Measurements from ENCODE around the gene TLCD3B.

Gene TLCD3B

GRCh38 chr16:30004811-30005242, 26.2 kb downstream of the TLCD3B start:
- no peak for DNase-seq (ENCODE audit: low spot score)

- DNase-seq (ENCODE audit: low spot score), result no peak
Measured at GRCh38 chr16:30004424-30004776, 26.7 kb downstream of the TLCD3B start.

GRCh38 chr16:30003670-30004423, 27.2 kb downstream of the TLCD3B start:
- no peak for DNase-seq (ENCODE audit: low spot score)

- DNase-seq (ENCODE audit: low spot score), result no peak
Measured at GRCh38 chr16:30002614-30003346, 28.3 kb downstream of the TLCD3B start.

- no peak for DNase-seq (ENCODE audit: low spot score)
Measured at GRCh38 chr16:30000735-30001631, 30.1 kb downstream of the TLCD3B start.

- no peak for DNase-seq (ENCODE audit: low spot score)
Measured at GRCh38 chr16:29999605-30000004, 31.5 kb downstream of the TLCD3B start.

GRCh38 chr16:29996766-29997250, 34.3 kb downstream of the TLCD3B start:
- DNase-seq (ENCODE audit: low spot score), result no peak

GRCh38 chr16:29995911-29996765, 34.9 kb downstream of the TLCD3B start, which contains the start of gene INO80E:
INO80E (plus strand) TSS chr16:29996241; CDS start chr16:29996311, 70 bp downstream.
- peak; percentile 98 for DNase-seq (ENCODE audit: low spot score)

GRCh38 chr16:29995324-29995910, 35.7 kb downstream of the TLCD3B start, which contains the start of gene HIRIP3:
HIRIP3 (minus strand) TSS chr16:29995617; CDS start chr16:29995605, 12 bp downstream.
- peak; percentile 83 for DNase-seq (ENCODE audit: low spot score)

GRCh38 chr16:29994600-29995323, 36.3 kb downstream of the TLCD3B start:
- no peak for DNase-seq (ENCODE audit: low spot score)

- no peak for DNase-seq (ENCODE audit: low spot score)
Measured at GRCh38 chr16:29993903-29994599, 37.0 kb downstream of the TLCD3B start.

- DNase-seq (ENCODE audit: low spot score), result no peak
Measured at GRCh38 chr16:29993191-29993902, 37.7 kb downstream of the TLCD3B start.

- no peak for DNase-seq (ENCODE audit: low spot score)
Measured at GRCh38 chr16:29992344-29992967, 38.6 kb downstream of the TLCD3B start.

- no peak for DNase-seq (ENCODE audit: low spot score)
Measured at GRCh38 chr16:29991571-29991904, 39.5 kb downstream of the TLCD3B start.

- DNase-seq (ENCODE audit: low spot score), result no peak
Measured at GRCh38 chr16:29990883-29991570, 40.0 kb downstream of the TLCD3B start.

GRCh38 chr16:29990034-29990433, 41.0 kb downstream of the TLCD3B start:
- DNase-seq (ENCODE audit: low spot score), result no peak

- no peak for DNase-seq (ENCODE audit: low spot score)
Measured at GRCh38 chr16:29989111-29989858, 41.8 kb downstream of the TLCD3B start.

Measured in CD4-positive, alpha-beta T cell treated with Interleukin-6 at 100 ng/mL for 8 hours (primary cell).